ENCODE results near the gene SLC46A2. TPM values are rescaled to one million over a fixed set of nuclear protein-coding genes. Genes with fewer than 3 reads are reported as not detected.

SLC46A2 gene
- polyA plus RNA-seq, 1 donor from 2014 or later = not detected

- no peak overlapping the region for H2AFZ ChIP-seq (ENCODE audit: low read depth, low read length)
- H3K4me3 ChIP-seq (ENCODE audit: low read length) = no peak overlapping the region
- H3K9ac ChIP-seq (ENCODE audit: low read length) = no peak overlapping the region
- no peaks in the 10 kb centered on the region for H3K79me2 ChIP-seq (replicated peaks; ENCODE audit: insufficient read depth, low read length)
- no peak for TF ChIP-seq POLR2AphosphoS5 (IDR thresholded peaks at IDR 0.05)
- no peak for TF ChIP-seq REST (IDR thresholded peaks at IDR 0.05; ENCODE audit: borderline replicate concordance)
- TF ChIP-seq SMC3 (conservative IDR thresholded peaks at IDR 0.05; ENCODE audit: poor library complexity) = no peak
- TF ChIP-seq MXI1 (conservative IDR thresholded peaks at IDR 0.05; ENCODE audit: poor library complexity, severe bottlenecking) = no peak
- TF ChIP-seq EZH2 (IDR thresholded peaks at IDR 0.05; ENCODE audit: borderline replicate concordance, insufficient read depth, low read length, poor library complexity, severe bottlenecking) = no peak
- TF ChIP-seq RAD21 (conservative IDR thresholded peaks at IDR 0.05) = no peak
- TF ChIP-seq TAF1 (IDR thresholded peaks at IDR 0.05; ENCODE audit: low read depth) = no peak
- TF ChIP-seq CTCF (IDR thresholded peaks at IDR 0.05; ENCODE audit: poor library complexity, severe bottlenecking) = no peak
- no peak for TF ChIP-seq EP300 (conservative IDR thresholded peaks at IDR 0.05; ENCODE audit: poor library complexity, severe bottlenecking)
- no peak overlapping the region for H3K27ac ChIP-seq (ENCODE audit: low read length)
- H3K27me3 ChIP-seq (ENCODE audit: insufficient read depth, low read depth, low read length) = no peaks in the 10 kb centered on the region
- no peak overlapping the region for H3K4me2 ChIP-seq (ENCODE audit: low read length)
- H4K20me1 ChIP-seq (ENCODE audit: insufficient read depth) = no peaks in the 10 kb centered on the region
- H3F3A ChIP-seq (ENCODE audit: insufficient read depth, low read length, poor library complexity, severe bottlenecking) = no peaks in the 10 kb centered on the region
- no peaks in the 10 kb centered on the region for H3K9me3 ChIP-seq (ENCODE audit: low read length)
- H3K36me3 ChIP-seq (ENCODE audit: insufficient read depth, low read length) = peaks cover 5% of the 10 kb centered on the region
- H3K9me2 ChIP-seq (ENCODE audit: insufficient read depth, low read length) = no peaks in the 10 kb centered on the region
Observed at GRCh38 chr9:112831969-112832368, 58.7 kb downstream of the SLC46A2 start.

GRCh38 chr9:112831281-112831851 lies 59.3 kb downstream of the SLC46A2 start:
- no peak overlapping the region for H3K9ac ChIP-seq (ENCODE audit: low read length)
- no peaks in the 10 kb centered on the region for H3F3A ChIP-seq (ENCODE audit: insufficient read depth, low read length, poor library complexity, severe bottlenecking)
- no peaks in the 10 kb centered on the region for H3K79me2 ChIP-seq (replicated peaks; ENCODE audit: insufficient read depth, low read length)
- H2AFZ ChIP-seq (ENCODE audit: low read depth, low read length) = no peak overlapping the region
- H3K9me3 ChIP-seq (ENCODE audit: low read length) = no peaks in the 10 kb centered on the region
- TF ChIP-seq POLR2AphosphoS5 (IDR thresholded peaks at IDR 0.05) (no peak), TAF1 (IDR thresholded peaks at IDR 0.05; ENCODE audit: low read depth) (no peak), EP300 (conservative IDR thresholded peaks at IDR 0.05; ENCODE audit: poor library complexity, severe bottlenecking) (no peak), MXI1 (conservative IDR thresholded peaks at IDR 0.05; ENCODE audit: poor library complexity, severe bottlenecking) (no peak), CTCF (IDR thresholded peaks at IDR 0.05; ENCODE audit: poor library complexity, severe bottlenecking) (no peak), EZH2 (IDR thresholded peaks at IDR 0.05; ENCODE audit: borderline replicate concordance, insufficient read depth, low read length, poor library complexity, severe bottlenecking) (no peak), REST (IDR thresholded peaks at IDR 0.05; ENCODE audit: borderline replicate concordance) (no peak), SMC3 (conservative IDR thresholded peaks at IDR 0.05; ENCODE audit: poor library complexity) (no peak), RAD21 (conservative IDR thresholded peaks at IDR 0.05) (no peak)
- no peak overlapping the region for H3K4me3 ChIP-seq (ENCODE audit: low read length)
- H4K20me1 ChIP-seq (ENCODE audit: insufficient read depth) = no peaks in the 10 kb centered on the region
- H3K4me2 ChIP-seq (ENCODE audit: low read length) = no peak overlapping the region
- H3K9me2 ChIP-seq (ENCODE audit: insufficient read depth, low read length) = no peaks in the 10 kb centered on the region
- peaks cover 5% of the 10 kb centered on the region for H3K36me3 ChIP-seq (ENCODE audit: insufficient read depth, low read length)
- H3K27ac ChIP-seq (ENCODE audit: low read length) = no peak overlapping the region
- H3K27me3 ChIP-seq (ENCODE audit: insufficient read depth, low read depth, low read length) = no peaks in the 10 kb centered on the region

All from neural cell (in vitro differentiated cells).